ENCODE data around the gene GRIN1.

The GRIN1 gene

GRCh38 chr9:137148242-137148641 lies 9.3 kb downstream of the GRIN1 start:
- DNase-seq (ENCODE audit: low read depth in 2 of 2): no peak

DNA sequence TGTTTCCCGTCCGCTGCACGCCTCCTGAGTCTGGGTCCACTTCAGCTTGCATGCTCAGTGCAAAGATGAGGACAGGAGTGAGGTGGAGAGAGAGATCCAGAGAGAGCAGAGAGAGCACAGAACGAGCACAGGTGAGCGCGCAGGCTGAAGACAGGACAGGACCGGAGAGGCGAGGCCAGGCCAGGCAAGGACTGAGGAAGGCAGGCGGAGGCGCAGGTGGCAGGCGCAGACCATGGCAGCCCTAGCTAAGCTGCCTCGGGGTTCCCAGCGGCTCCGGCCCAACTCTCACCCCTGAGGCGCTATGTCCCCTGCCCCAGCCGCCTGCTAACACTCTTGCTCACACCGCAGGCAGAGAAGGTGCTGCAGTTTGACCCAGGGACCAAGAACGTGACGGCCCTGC lies 9.7 kb downstream of the GRIN1 start:
- no peak for DNase-seq (ENCODE audit: low read depth in 2 of 2)

GRCh38 chr9:137149363-137149762 lies 10.4 kb downstream of the GRIN1 start:
- DNase-seq (ENCODE audit: low read depth in 2 of 2): no peak

DNA sequence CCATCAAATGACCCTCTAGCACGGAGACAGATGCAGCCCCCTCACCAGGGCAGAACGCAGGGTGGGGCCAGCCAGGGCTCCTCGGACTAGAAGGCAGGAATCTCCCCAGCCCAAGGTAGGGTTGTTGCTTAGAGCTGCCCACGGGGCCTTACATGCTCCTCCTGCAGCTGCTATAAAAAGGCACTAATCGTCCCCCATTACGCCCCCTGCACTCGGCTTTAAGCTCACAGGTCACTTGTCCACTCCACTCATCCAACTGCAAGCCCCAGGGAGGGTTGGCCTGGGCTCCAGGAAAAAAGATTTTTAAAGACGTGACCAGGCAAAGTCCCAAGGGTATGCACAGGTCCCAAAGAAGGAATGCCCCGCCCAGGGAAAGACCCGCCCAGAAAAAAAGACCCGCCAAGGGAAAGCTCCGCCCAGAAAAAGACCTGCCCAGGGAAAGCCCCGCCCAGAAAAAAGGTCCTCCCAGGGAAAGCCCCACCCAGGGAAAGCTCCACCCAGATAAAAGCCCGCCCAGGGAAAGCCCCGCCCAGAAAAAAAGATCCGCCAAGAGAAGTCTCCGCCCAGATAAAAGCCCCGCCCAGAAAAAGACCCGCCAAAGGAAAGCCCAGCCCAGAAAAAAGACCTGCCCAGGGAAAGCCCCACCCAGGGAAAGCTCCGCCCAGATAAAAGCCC lies 11.1 kb downstream of the GRIN1 start:
- DNase-seq (ENCODE audit: low read depth in 2 of 2): no peak

DNA sequence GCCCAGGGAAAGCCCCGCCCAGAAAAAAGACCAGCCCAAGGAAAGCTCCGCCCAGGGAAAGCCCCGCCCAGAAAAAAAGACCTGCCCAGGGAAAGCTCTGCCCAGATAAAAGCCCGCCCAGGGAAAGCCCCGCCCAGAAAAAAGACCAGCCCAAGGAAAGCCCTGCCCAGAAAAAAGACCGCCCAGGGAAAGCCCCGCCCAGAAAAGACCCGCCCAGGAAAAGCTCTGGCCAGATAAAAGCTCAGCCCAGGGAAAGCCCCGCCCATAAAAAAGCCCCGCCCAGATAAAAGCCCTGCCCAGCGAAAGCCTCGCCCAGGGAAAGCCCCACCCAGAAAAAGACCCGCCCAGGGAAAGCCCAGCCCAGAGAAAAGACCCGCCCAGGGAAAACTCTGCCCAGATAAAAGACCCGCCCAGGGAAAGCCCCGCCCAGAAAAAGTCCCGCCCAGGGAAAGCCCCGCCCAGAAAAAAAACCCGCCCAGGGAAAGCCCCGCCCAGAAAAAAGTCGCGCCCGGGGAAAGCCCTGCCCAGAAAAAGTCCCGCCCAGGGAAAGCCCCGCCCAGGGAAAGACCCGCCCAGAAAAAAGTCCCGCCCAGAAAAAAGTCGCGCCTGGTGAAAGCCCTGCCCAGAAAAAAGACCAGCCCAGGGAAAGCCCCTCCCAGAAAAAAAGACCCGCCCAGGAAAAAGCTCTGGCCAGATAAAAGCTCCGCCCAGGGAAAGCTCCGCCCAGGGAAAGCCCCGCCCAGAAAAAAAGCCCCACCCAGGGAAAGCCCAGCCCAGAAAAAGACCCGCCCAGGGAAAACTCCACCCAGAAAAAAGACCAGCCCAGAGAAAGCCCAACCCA lies 11.9 kb downstream of the GRIN1 start:
- DNase-seq (ENCODE audit: low read depth in 2 of 2): no peak

- no peak for DNase-seq (ENCODE audit: low read depth in 2 of 2)
These were observed 14.0 kb downstream of the GRIN1 start for GRCh38 chr9:137152844-137153405.

GRCh38 chr9:137156567-137157375 lies 17.8 kb downstream of the GRIN1 start:
- peak; percentile 44 to 69 for DNase-seq (ENCODE audit: low read depth in 2 of 2)

DNA sequence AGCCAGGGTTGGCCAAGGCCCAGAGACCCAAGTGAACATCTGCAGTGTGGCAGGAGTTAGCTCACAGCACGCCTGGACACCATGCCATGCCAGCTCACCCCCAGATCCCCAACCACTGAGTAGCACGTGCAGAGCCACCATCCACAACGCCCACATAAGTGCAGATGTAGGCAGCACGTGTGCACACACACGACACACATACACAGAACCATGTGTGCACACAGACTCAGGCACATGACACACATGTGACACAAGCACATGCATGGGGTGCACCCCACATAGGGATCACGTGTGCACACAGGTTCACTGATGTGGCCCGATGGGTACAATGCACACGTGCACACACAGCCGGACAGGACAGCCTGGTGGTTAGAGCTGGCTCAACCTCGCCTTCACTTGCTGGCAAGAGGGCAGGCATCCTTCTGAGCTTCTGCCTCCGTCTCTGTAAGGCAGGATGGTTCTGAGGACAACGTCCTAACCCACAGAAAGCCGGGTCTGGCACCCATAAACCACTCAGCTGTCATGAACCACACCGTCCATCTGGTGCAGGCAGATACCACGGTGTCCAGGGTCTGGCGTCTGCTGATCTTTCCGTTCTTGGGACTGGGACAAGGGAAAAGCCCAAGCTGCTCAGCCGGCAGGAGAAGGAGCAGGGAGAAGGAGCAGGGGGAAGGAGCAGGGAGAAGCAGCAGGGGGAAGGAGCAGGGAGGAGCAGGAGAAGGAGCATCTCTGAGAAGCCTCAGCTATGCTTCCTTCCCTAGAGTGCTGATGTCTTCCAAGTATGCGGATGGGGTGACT lies 18.9 kb downstream of the GRIN1 start:
- no peak for DNase-seq (ENCODE audit: low read depth in 2 of 2)

DNA sequence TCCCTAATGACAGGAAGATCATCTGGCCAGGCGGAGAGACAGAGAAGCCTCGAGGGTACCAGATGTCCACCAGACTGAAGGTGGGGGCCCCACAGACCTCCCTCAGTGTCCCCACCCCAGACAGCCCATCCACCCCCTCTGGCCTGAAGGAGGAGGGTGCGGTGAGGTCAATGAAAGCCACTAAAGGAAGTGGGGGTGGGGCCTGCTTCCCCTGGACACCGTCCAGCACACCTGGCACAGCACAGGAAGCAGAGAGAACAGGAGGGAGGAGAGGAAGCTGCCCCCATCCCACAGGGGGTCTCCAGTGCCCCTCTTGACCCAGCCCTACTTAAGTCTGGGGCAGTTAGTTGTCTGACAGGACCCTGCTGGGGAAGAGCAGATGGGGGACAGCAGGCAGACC lies 19.7 kb downstream of the GRIN1 start:
- DNase-seq (ENCODE audit: low read depth in 2 of 2): no peak

DNA sequence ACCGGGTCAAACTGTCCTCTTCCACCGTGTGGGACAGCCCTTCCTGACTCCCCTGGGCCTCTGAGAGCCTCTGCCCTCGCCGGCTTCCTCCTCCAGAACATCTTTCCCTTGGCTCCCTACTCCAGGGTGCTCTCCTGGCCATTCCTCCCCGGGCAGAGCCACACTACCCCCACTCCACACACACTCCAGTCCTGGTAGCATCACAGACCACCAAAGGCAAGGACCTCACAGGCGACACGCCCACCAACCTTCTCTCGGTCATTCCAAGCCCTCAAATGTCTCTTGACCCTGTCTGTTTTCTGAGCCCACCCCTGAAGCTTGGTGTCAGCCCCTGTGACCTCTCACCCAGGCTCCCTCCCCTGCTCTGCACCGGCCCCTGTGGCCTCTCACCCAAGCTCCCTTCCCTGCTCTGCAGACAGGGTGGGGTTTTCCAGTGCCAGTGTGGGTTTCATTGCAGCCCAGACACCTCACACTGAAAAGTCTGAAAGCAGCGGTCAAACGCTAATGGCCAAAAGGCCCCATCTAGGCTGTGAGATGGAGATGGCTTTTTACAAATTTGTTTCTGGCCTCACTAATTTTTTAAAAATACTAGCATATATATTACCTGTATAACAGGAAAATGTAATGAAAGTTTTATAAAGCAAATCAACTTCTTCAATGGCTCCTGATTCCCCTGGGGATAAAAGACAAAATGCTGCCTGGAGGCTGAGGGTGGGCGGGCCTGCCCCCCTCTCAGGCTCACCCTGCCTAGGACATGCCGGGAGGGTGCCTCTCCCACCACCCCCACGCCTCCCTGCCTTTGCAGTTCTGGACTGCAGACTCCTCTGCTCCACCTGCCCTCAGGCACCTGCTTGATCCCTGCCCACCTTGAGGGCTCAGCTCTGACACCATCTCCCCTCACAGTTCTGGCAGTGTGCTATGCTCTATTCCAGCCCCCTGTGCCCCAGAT lies 20.4 kb downstream of the GRIN1 start:
- no peak for DNase-seq (ENCODE audit: low read depth in 2 of 2)

- no peak for DNase-seq (ENCODE audit: low read depth in 2 of 2)
These were observed 21.1 kb downstream of the GRIN1 start for GRCh38 chr9:137160054-137160425.

GRCh38 chr9:137160716-137161557 lies 22.0 kb downstream of the GRIN1 start:
- DNase-seq (ENCODE audit: low read depth in 2 of 2): no peak

DNA sequence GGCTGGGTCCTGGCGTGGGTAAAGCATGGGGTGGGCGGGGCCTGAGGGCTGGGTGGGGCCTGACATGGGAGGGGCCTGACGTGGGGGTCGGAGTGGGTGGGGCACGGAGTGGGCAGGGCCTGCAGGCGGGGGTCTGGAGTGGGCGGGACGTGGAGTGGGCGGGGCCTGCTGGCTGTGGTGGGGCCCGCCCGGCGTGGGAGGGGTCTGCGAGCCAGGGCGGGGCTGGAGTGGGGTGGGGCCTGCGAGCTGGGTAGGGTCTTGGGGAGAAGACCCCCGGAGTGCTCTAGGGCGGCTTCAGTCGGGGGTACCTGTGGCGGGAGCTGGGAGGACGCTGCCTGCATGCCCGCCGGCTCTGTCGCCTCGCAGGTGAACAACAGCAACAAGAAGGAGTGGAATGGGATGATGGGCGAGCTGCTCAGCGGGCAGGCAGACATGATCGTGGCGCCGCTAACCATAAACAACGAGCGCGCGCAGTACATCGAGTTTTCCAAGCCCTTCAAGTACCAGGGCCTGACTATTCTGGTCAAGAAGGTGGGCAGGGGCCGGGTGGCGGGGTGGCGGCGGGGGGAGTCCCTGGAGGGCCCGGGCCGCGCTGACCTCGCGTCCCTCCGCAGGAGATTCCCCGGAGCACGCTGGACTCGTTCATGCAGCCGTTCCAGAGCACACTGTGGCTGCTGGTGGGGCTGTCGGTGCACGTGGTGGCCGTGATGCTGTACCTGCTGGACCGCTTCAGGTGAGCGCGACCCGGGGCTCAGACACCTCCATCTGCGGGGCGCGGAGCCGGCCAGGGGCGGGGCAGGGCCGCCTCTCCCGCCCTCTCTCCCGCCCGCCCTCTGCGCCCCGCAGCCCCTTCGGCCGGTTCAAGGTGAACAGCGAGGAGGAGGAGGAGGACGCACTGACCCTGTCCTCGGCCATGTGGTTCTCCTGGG lies 22.9 kb downstream of the GRIN1 start:
- DNase-seq (ENCODE audit: low read depth in 2 of 2): no peak

DNA sequence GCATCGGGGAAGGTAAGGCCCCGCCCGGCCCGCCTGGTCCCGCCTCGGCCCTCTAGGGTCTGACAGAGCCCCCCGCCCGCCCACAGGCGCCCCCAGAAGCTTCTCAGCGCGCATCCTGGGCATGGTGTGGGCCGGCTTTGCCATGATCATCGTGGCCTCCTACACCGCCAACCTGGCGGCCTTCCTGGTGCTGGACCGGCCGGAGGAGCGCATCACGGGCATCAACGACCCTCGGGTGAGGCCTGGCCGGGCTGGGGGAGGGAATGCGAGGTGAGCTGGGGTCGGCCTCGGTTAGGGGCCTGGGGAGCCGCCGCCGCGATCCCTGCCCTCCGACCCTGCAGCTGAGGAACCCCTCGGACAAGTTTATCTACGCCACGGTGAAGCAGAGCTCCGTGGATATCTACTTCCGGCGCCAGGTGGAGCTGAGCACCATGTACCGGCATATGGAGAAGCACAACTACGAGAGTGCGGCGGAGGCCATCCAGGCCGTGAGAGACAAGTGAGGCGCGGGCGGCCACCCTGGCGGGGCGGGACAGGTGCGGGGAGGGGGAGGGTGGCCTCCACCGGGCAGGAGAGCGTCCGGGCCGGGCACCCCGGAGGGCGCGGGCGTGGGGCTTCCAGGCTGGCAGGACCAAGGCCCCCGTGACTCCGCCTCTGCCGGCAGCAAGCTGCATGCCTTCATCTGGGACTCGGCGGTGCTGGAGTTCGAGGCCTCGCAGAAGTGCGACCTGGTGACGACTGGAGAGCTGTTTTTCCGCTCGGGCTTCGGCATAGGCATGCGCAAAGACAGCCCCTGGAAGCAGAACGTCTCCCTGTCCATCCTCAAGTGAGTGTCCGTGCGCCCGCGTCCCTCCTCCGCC lies 23.8 kb downstream of the GRIN1 start:
- DNase-seq (ENCODE audit: low read depth in 2 of 2): no peak

DNA sequence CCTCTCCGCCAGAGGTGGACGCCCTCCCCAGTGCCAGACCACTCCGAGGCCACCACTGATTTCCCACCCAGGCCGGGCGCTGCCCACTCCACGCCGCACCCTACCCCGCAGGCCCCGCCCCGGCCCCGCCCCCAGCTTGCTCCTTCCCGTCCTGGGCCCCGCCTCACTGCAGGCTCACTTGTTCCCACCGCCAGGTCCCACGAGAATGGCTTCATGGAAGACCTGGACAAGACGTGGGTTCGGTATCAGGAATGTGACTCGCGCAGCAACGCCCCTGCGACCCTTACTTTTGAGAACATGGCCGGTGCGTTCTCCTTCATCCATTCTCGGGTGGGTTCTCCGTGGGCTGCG lies 24.4 kb downstream of the GRIN1 start:
- no peak for DNase-seq (ENCODE audit: low read depth in 2 of 2)

DNA sequence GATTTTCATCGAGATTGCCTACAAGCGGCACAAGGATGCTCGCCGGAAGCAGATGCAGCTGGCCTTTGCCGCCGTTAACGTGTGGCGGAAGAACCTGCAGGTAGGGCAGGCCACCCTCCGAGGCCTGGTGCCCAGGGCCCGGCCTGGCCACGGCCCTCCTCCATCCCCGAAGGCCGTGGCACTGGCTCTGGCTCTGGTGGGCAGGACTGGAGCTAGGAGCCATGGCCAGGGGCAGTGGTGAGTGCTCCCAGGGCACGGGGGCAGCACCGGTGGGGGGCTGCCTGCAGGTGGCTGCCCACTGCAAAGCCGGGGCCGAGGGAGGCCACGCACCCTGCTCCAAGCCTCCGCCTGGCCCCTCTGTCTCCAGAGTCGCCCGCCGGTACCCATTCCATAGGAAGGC lies 24.9 kb downstream of the GRIN1 start:
- DNase-seq (ENCODE audit: low read depth in 2 of 2): no peak
